ENCODE data around the gene SLC25A24.
"Not testable (repeated sequence)": the region's sequence is repeated elsewhere in the genome, so short reads cannot be mapped to it uniquely, and the experiment has no call there.

Gene SLC25A24

DNA sequence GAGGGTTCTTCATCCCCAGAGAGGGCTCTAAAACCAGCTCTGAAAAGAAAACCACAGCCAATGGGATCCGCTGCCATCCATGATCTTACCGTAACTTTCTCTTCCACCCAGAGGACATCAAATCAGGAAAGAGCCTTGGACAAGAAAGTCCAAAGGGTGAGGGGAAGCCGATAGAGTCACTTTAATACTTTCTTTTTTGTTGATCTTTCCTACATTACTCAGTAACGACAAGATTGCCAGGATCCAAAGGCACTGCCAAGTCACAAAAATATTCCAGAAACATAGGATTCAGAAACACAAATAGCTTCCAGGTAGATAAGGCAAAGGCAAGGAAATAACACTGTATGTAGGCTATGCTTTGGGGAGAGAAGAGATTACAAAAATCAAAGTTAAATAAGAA, 26.7 kb upstream of the SLC25A24 start:
- not testable (repeated sequence) for H3K4me3 ChIP-seq (ENCODE audit: low read length); H4K20me1 ChIP-seq (ENCODE audit: control insufficient read depth, insufficient read depth, low read depth, low read length); H3K27ac ChIP-seq (ENCODE audit: low read depth, low read length); H3K27me3 ChIP-seq (ENCODE audit: control insufficient read depth, low read length); H3K4me2 ChIP-seq (ENCODE audit: low read length); H3K79me2 ChIP-seq (ENCODE audit: control insufficient read depth, low read length); H3K9me3 ChIP-seq (ENCODE audit: control insufficient read depth, insufficient read depth, low read length); H3K4me1 ChIP-seq (ENCODE audit: control insufficient read depth, low read length); H3F3A ChIP-seq (ENCODE audit: control insufficient read depth, insufficient read depth); H3K36me3 ChIP-seq (ENCODE audit: control insufficient read depth, low read length); H3K9me2 ChIP-seq (replicated peaks; ENCODE audit: control insufficient read depth, low read length)

DNA sequence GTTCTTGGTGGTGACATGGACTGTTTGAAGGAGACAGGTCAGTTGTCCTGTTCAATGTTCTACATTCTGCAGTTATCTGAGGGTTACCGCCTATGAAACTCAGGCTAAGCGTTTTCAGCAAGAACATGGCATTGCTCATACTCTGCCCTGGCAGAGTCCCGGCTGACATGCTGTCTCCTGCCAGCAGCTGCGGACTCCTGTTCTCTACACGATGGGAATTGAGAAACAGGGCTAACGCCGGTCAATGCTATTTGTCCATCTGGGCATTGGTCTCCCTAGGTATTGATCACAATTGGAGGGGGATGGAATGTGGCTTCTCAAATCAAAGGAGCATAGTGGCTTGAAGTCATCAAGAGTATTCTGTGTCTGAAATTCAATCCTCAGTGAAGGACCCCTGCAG, 23.1 kb upstream of the SLC25A24 start:
- H4K20me1 ChIP-seq (ENCODE audit: control insufficient read depth, insufficient read depth, low read depth, low read length); H3K27ac ChIP-seq (ENCODE audit: low read depth, low read length); H3K4me2 ChIP-seq (ENCODE audit: low read length); H3K9me3 ChIP-seq (ENCODE audit: control insufficient read depth, insufficient read depth, low read length); H3K79me2 ChIP-seq (ENCODE audit: control insufficient read depth, low read length); H3K4me3 ChIP-seq (ENCODE audit: low read length); H3K9me2 ChIP-seq (replicated peaks; ENCODE audit: control insufficient read depth, low read length); H3K36me3 ChIP-seq (ENCODE audit: control insufficient read depth, low read length); H3K27me3 ChIP-seq (ENCODE audit: control insufficient read depth, low read length); H3F3A ChIP-seq (ENCODE audit: control insufficient read depth, insufficient read depth); H3K4me1 ChIP-seq (ENCODE audit: control insufficient read depth, low read length): not testable (repeated sequence)

GRCh38 chr1:108217515-108218174, 17.5 kb upstream of the SLC25A24 start:
- H3K79me2 ChIP-seq (ENCODE audit: control insufficient read depth, low read length); H3K36me3 ChIP-seq (ENCODE audit: control insufficient read depth, low read length); H3K27me3 ChIP-seq (ENCODE audit: control insufficient read depth, low read length); H3K4me3 ChIP-seq (ENCODE audit: low read length); H3K4me1 ChIP-seq (ENCODE audit: control insufficient read depth, low read length); H3K27ac ChIP-seq (ENCODE audit: low read depth, low read length); H4K20me1 ChIP-seq (ENCODE audit: control insufficient read depth, insufficient read depth, low read depth, low read length); H3F3A ChIP-seq (ENCODE audit: control insufficient read depth, insufficient read depth); H3K9me2 ChIP-seq (replicated peaks; ENCODE audit: control insufficient read depth, low read length); H3K4me2 ChIP-seq (ENCODE audit: low read length); H3K9me3 ChIP-seq (ENCODE audit: control insufficient read depth, insufficient read depth, low read length): not testable (repeated sequence)

DNA sequence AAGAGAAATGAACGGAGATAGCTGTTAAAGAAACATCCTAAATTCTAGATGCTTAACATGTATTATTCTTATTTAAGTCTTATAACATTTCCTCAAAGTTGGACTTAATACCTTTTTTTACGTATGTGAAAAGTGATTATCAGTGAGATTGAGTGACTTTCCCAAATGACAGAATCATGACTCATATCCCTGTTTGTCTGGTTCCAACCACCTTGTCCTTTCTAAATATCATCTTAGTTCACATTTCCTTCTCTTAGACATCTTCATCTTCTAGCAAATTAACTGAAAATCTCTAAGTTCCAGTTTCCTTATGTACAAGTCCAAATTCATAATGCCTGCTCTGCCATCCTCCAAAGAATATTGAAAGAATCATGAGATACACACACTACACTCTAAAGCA, 16.9 kb upstream of the SLC25A24 start:
- not testable (repeated sequence) for H3K36me3 ChIP-seq (ENCODE audit: control insufficient read depth, low read length); H3K27ac ChIP-seq (ENCODE audit: low read depth, low read length); H3K9me2 ChIP-seq (replicated peaks; ENCODE audit: control insufficient read depth, low read length); H3K27me3 ChIP-seq (ENCODE audit: control insufficient read depth, low read length); H3K4me3 ChIP-seq (ENCODE audit: low read length); H3K9me3 ChIP-seq (ENCODE audit: control insufficient read depth, insufficient read depth, low read length); H3F3A ChIP-seq (ENCODE audit: control insufficient read depth, insufficient read depth); H4K20me1 ChIP-seq (ENCODE audit: control insufficient read depth, insufficient read depth, low read depth, low read length); H3K4me2 ChIP-seq (ENCODE audit: low read length); H3K4me1 ChIP-seq (ENCODE audit: control insufficient read depth, low read length); H3K79me2 ChIP-seq (ENCODE audit: control insufficient read depth, low read length)

DNA sequence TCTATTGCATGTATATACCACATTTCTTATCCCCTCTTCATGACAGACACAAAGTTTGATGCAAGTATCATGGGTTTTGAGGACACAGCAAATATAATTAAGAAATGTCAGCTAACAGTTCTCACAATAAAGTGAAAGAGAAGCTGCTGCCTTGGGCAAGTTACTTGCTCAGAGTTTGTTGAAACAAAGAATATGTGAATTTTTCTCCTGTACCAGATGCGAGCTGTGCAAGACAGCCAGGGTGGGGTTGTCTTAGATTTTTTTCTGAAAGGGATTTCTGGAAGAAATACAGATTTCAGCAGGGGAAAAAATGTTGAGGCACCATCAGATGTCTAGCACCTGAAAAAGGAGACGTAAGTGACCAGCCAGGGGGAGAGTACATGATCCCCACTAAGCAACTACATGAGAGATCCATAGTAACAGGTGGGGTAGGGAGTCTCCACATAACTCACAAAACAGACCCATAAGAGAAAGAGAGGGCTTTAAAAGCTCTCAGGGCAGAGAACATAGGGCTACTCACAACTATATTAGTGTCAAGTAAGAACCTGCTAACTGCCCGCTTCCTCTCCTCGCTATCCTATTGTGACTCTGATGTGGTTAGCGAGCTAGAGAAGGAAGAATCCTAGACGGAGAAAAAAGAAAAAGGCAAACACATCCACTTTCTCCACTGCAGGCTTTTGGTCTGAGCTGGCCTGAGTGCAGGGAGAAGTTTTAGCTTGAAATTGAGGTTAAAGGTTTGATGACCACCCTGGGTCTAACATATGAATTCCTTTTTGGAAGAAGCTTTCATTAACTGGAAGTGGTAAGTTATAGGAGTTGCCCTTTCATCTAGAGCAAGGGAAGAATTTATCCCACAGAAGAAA, 16.1 kb upstream of the SLC25A24 start:
- H3K4me1 ChIP-seq (ENCODE audit: control insufficient read depth, low read length); H3K9me2 ChIP-seq (replicated peaks; ENCODE audit: control insufficient read depth, low read length); H3K4me2 ChIP-seq (ENCODE audit: low read length); H3K9me3 ChIP-seq (ENCODE audit: control insufficient read depth, insufficient read depth, low read length); H4K20me1 ChIP-seq (ENCODE audit: control insufficient read depth, insufficient read depth, low read depth, low read length); H3K4me3 ChIP-seq (ENCODE audit: low read length); H3K36me3 ChIP-seq (ENCODE audit: control insufficient read depth, low read length); H3F3A ChIP-seq (ENCODE audit: control insufficient read depth, insufficient read depth); H3K27ac ChIP-seq (ENCODE audit: low read depth, low read length); H3K27me3 ChIP-seq (ENCODE audit: control insufficient read depth, low read length); H3K79me2 ChIP-seq (ENCODE audit: control insufficient read depth, low read length): not testable (repeated sequence)

Measured in DOHH2 (cell line).